Measurements from ENCODE around the gene HPSE2. TPM values are rescaled to one million over a fixed set of nuclear protein-coding genes. Genes with fewer than 3 reads are reported as not detected.

Gene HPSE2
- total and polyA plus RNA-seq, 2 donors (not counting 1 experiment from before 2014, with no cell fraction given) = not detected

DNA sequence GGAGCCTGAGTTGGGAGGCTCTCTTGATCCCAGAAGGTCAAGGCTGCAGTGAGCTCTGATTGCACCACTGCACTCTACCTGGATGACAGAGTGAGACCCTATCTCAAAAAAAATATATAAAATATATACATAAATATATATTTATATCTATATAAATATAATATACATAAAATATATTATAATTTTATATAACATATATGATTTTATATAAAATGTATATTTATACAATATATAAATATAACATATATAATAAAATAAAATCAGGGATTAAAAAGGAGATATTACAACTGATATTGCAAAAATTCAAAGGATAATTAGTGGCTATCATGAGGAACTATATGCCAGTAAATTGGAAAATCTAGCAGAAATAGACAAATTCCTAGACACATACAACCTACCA is 435.4 kb downstream of the HPSE2 start:
- Histone ChIP-seq H3K36me3 (replicated peaks in 1 of 2; ENCODE audit: control extremely low read depth in 1 of 2, control insufficient read depth in 1 of 2, extremely low read depth in 1 of 2, insufficient read depth in 2 of 2, low read length in 1 of 2) (no peaks in the 10 kb centered on the region), H3K79me2 (ENCODE audit: control insufficient read depth, insufficient read depth, low read length) (no peaks in the 10 kb centered on the region), H3K4me2 (replicated peaks; ENCODE audit: low read depth, low read length, poor library complexity, severe bottlenecking) (no peak overlapping the region), H3K9me3 (ENCODE audit: control extremely low read depth in 1 of 3, control insufficient read depth in 2 of 3, insufficient read depth in 1 of 3, low read length in 2 of 3) (no peaks in the 10 kb centered on the region), H3K27ac (ENCODE audit: low read length in 2 of 2) (no peak overlapping the region), H3K4me3 (ENCODE audit: control extremely low read depth in 1 of 5, extremely low read depth in 1 of 5, insufficient read depth in 1 of 5, low read depth in 2 of 5, low read length in 4 of 5) (no peak overlapping the region), H3K27me3 (replicated peaks in 1 of 4; ENCODE audit: control extremely low read depth in 1 of 4, control insufficient read depth in 3 of 4, insufficient read depth in 4 of 4, low read length in 3 of 4) (peaks cover 0 to 3% (median 0%) of the 10 kb centered on the region in 4 experiments), H3K4me1 (ENCODE audit: control insufficient read depth in 2 of 2, insufficient read depth in 2 of 2, low read length in 2 of 2) (no peaks in the 10 kb centered on the region), H4K20me1 (ENCODE audit: control insufficient read depth, insufficient read depth, low read length, poor library complexity, severe bottlenecking) (no peaks in the 10 kb centered on the region), H2AFZ (ENCODE audit: insufficient read depth, low read depth, low read length, poor library complexity, severe bottlenecking) (no peak overlapping the region), H3K9ac (ENCODE audit: low read length) (no peak overlapping the region)
- H3K27ac Mint-ChIP-seq = no peak overlapping the region
- intact Hi-C loops (cut with micrococcal nuclease) = no loop called here
- DNase-seq (no peak), ATAC-seq (ENCODE audit: low read depth) (no peak)
- ChIA-PET CTCF (no interaction called here), POLR2A (no interaction called here)
- no peak for TF ChIP-seq CTCF (IDR thresholded peaks at IDR 0.05)
- TF ChIP-seq EZH2 (IDR thresholded peaks at IDR 0.05; ENCODE audit: borderline replicate concordance, insufficient read depth, low read depth, low read length, poor library complexity, severe bottlenecking) = no peak
- H3K4me1 Mint-ChIP-seq = no peaks in the 10 kb centered on the region
- H3K4me3 Mint-ChIP-seq = no peak overlapping the region
- no peaks in the 10 kb centered on the region for H3K9me3 Mint-ChIP-seq (ENCODE audit: insufficient read depth)
- peaks cover 16% of the 10 kb centered on the region for H3K27me3 Mint-ChIP-seq

DNA sequence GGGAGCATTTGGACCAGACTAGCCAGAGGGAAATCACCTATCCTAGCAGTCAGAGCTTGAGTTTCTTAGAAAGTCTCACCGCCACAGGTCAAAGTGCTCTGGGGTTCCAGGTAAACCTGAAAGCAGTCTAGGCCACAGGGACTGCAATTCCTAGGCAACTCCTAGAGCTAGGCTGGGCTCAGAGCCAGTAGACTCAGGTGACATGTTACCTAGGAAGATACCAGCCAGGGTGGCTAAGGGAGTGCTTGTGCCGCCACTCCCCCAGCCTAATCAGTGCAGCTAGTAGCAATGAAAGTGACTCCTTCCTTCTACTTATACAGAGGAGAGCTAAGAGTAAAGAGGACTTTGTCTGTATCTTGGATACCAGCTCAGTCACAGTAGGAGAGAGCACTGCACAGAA is 440.2 kb downstream of the HPSE2 start:
- Mint-ChIP-seq H3K9me3 (ENCODE audit: insufficient read depth) (no peaks in the 10 kb centered on the region), H3K27me3 (peaks cover 31% of the 10 kb centered on the region), H3K27ac (no peak overlapping the region), H3K4me1 (no peaks in the 10 kb centered on the region), H3K4me3 (no peak overlapping the region)
- Histone ChIP-seq H3K9ac (ENCODE audit: low read length) (no peak overlapping the region), H4K20me1 (ENCODE audit: control insufficient read depth, insufficient read depth, low read length, poor library complexity, severe bottlenecking) (no peaks in the 10 kb centered on the region), H3K4me2 (replicated peaks; ENCODE audit: low read depth, low read length, poor library complexity, severe bottlenecking) (no peak overlapping the region), H3K27ac (ENCODE audit: low read length in 2 of 2) (no peak overlapping the region), H3K79me2 (ENCODE audit: control insufficient read depth, insufficient read depth, low read length) (no peaks in the 10 kb centered on the region), H3K36me3 (replicated peaks in 1 of 2; ENCODE audit: control extremely low read depth in 1 of 2, control insufficient read depth in 1 of 2, extremely low read depth in 1 of 2, insufficient read depth in 2 of 2, low read length in 1 of 2) (no peaks in the 10 kb centered on the region), H3K9me3 (ENCODE audit: control extremely low read depth in 1 of 3, control insufficient read depth in 2 of 3, insufficient read depth in 1 of 3, low read length in 2 of 3) (no peaks in the 10 kb centered on the region), H3K4me3 (ENCODE audit: control extremely low read depth in 1 of 5, extremely low read depth in 1 of 5, insufficient read depth in 1 of 5, low read depth in 2 of 5, low read length in 4 of 5) (no peak overlapping the region), H3K4me1 (ENCODE audit: control insufficient read depth in 2 of 2, insufficient read depth in 2 of 2, low read length in 2 of 2) (no peaks in the 10 kb centered on the region), H3K27me3 (replicated peaks in 1 of 4; ENCODE audit: control extremely low read depth in 1 of 4, control insufficient read depth in 3 of 4, insufficient read depth in 4 of 4, low read length in 3 of 4) (peaks cover 0 to 3% (median 0%) of the 10 kb centered on the region in 4 experiments), H2AFZ (ENCODE audit: insufficient read depth, low read depth, low read length, poor library complexity, severe bottlenecking) (no peak overlapping the region)
- CTCF ChIA-PET = no interaction called here
- ATAC-seq (ENCODE audit: low read depth) = no peak
- WGBS (ENCODE audit: insufficient coverage) = 96% methylated on average over 2 of the region's 2 CpGs
- intact Hi-C loops (cut with micrococcal nuclease) = no loop called here
- TF ChIP-seq EZH2 (IDR thresholded peaks at IDR 0.05; ENCODE audit: borderline replicate concordance, insufficient read depth, low read depth, low read length, poor library complexity, severe bottlenecking) (no peak), CTCF (IDR thresholded peaks at IDR 0.05) (no peak)
- POLR2A ChIA-PET = no interaction called here
- no peak for DNase-seq
